Jurkat, Clone E6-1 (cell line): Measurements from ENCODE around the gene PSAT1.

Experiments used
- DNase-seq: peaks from one replicate; pipeline ENCODE4 v3.0.0-alpha.2; 2011; ENCODE audit warnings: low read depth, low spot score
- H3K4me3 ChIP-seq: 2 replicates; pipeline ENCODE4 v1.5.1; 2011; ENCODE audit warnings: mild to moderate bottlenecking, low read length, control low read depth, moderate library complexity

PSAT1 gene

GRCh38 chr9:78291240-78291925 lies 5.5 kb upstream of the PSAT1 start:
- no peak for DNase-seq
- no peak overlapping the region for H3K4me3 ChIP-seq

GRCh38 chr9:78292026-78292425 lies 4.9 kb upstream of the PSAT1 start:
- no peak for DNase-seq
- no peak overlapping the region for H3K4me3 ChIP-seq

- H3K4me3 ChIP-seq, result peak overlapping the region; percentile 15
- DNase-seq, result peak; percentile 37
Measured at GRCh38 chr9:78292716-78293497, 4.0 kb upstream of the PSAT1 start.

- DNase-seq, result no peak
- H3K4me3 ChIP-seq, result no peak overlapping the region
Measured at GRCh38 chr9:78294290-78295176, 2.4 kb upstream of the PSAT1 start.

- H3K4me3 ChIP-seq, result no peak overlapping the region
- DNase-seq, result no peak
Measured at GRCh38 chr9:78295177-78295575, 1.7 kb upstream of the PSAT1 start.

DNA sequence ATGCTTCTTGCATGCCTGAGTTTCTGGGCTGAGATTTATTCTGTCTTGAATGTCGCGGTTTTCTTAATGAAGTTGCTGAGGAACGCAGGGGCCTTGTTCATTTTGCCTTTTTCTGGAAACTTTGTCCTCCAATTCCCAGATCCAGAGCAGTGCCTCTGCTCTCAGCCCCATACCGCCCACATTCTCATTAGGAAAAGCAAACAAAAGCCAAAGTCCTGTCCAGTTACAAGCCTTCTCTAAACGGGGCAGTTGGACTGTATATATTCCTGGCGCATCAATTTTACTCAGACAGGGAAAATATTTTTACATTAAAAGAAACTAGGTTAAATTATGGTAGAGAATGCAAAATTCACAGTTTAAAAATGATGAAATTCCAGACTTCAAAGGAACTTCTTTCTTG lies 1.2 kb upstream of the PSAT1 start:
- no peak overlapping the region for H3K4me3 ChIP-seq

GRCh38 chr9:78296201-78296892 lies 578 bp upstream of the PSAT1 start:
- H3K4me3 ChIP-seq, result peak overlapping the region; percentile 94
- DNase-seq, result no peak

More for the DNA sequence above, 1.2 kb upstream of the PSAT1 start:
- DNase-seq, result no peak

DNA sequence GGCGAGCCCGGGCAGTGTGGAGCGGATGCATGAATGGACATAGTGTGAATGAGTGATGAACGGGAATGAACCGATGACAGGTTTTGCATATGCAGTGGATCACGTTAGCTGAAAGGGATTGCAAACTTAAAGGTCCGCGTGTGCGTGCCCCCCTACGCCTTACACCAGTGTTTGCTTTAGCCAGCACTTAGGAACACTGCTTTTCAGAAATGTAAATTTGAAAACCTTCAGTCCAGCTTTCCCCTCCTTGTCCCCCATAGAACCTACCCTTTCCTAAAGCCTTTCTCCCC lies 692 bp downstream of the PSAT1 start:
- peak overlapping the region; percentile 94 for H3K4me3 ChIP-seq
- DNase-seq, result no peak

DNA sequence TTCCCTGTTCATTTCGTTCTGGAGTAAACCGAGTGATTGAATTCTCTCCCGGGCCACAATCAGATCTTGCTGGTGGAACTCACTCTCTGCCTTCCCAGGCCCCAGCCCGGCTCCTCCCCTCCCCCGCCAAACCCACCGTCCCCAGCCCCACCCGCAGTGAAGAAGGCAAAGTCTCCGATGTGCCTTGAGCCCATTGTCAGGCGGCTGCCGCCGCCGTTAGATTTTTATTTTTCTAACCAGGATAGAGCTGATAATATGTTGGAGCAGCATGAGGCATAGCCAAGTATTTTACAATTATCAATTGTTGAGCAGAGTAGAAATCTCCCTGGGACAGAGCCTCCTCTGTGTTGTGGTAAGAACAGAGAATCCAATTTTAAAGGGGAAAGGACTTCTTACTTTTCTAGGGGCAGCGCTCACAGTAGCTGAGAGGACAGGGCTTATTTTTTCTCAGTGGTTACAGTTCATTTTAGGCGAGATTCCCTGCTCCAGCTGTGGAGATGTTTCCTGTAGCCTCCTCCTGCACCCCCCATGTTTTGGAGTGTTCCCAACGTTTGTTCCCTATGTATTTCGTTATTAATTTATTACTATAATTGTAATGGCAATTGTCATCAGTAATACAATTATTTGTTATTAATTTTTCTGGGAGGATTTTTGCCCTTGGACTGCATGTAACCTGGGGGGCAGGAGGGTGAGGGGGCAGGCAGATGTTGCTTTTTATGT lies 1.3 kb downstream of the PSAT1 start:
- H3K4me3 ChIP-seq, result peak overlapping the region; percentile 94
- no peak for DNase-seq

- no peak overlapping the region for H3K4me3 ChIP-seq
- no peak for DNase-seq
Measured at GRCh38 chr9:78300209-78300608, 3.3 kb downstream of the PSAT1 start.

- no peak for DNase-seq
- H3K4me3 ChIP-seq, result no peak overlapping the region
Measured at GRCh38 chr9:78301466-78301865, 4.5 kb downstream of the PSAT1 start.

DNA sequence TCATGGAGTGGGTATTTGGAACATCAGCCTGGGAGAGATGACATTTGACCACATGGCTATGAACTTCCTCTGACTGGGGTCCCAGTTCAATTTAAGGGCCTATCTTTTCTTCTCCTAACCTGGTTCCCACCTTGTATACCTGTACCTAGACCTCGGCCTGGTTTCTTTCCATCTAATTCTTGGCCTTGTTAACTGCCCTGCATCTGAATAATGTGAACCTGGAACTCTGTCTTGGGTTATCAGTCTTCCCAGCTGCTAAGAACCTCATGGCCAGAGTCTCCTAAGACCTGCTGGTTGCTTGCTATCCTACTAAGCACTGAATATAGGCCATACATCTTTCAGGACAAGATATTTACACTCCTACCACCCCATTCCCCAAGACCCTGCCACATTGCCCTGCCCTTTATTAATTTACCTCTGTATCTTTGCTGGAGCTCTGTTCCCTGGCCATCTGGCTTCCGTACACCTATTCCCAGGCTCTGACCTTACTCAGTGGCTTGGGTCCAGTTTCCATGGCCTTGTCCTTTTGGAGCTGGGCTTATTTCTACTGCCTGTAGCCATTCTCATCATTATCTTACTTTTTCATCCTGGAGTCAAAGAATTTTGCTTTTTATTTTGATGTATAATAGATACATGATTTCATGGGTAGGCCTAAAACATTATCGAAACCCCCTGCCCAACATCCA lies 6.6 kb downstream of the PSAT1 start:
- no peak overlapping the region for H3K4me3 ChIP-seq
- DNase-seq, result no peak

DNA sequence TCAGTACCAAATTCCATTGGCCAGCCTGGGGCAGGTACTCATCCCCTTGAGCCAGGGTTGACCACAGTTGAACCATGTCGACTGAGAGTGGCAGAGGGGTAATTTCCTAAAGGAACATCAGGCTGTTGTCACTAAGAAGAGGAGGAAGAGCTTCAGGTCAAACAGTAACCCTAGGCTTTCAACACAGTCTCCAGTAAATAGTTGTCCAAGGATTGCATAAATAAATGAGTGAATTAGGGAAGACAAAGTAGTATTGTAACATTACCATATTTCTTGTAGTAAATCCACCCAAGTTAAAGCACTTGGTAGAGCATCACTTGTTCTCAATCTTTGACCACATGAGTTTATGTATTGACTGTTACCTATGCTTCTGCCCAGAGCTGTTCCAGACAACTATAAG lies 7.4 kb downstream of the PSAT1 start:
- no peak for DNase-seq
- no peak overlapping the region for H3K4me3 ChIP-seq

DNA sequence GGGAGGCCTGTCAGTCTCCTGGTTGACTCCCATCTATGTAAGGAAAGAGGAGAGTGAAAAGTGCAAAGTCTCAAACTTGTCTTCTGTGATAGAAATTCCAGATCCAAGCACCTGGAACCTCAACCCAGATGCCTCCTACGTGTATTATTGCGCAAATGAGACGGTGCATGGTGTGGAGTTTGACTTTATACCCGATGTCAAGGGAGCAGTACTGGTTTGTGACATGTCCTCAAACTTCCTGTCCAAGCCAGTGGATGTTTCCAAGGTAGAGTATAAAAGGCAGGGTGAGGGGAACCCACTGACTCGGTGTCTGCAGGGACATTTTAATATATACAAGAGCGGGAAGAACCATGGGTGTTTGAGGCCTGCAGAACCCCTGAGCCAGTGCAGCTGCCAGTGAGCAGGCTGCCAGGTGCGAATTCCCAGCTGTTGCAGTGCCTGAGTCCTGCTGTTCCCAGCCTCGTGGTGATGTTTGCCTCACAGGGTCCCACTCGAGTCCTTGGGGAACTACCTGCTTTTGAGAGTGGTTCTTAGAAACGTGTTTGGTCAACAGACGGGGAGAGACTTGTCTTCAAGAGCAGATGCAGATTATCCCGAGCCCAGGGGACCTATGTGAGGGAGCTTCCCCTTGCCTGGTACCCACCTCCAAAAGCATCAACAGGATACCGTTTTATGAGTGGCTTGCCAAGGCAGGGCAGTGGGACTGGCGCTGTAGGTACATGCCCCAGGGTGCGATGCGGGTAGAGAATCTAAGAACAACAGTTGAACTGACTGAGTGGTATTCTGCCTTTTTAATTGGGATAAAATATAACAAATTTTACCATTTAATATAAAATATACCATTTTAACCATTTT lies 9.5 kb downstream of the PSAT1 start:
- DNase-seq, result no peak
- no peak overlapping the region for H3K4me3 ChIP-seq

DNA sequence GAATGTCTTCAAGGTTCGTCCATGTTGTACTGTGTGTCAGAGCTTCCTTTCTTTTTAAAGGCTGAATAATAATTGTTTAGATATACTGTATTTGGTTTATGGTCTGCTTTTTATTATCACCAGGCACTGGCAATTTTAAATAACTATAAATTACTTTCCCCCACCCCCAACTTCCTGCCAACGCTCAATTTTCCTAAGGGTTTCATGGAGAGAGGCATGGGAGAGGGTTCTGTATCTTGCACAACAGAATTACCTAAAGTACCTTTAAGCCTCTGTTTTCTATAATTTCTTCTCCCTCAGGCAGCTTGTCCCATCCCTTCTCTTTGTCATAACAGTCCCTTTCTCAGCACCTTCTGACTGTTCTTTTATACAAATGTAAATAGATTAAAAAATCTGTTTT lies 10.4 kb downstream of the PSAT1 start:
- DNase-seq, result no peak
- H3K4me3 ChIP-seq, result no peak overlapping the region

DNA sequence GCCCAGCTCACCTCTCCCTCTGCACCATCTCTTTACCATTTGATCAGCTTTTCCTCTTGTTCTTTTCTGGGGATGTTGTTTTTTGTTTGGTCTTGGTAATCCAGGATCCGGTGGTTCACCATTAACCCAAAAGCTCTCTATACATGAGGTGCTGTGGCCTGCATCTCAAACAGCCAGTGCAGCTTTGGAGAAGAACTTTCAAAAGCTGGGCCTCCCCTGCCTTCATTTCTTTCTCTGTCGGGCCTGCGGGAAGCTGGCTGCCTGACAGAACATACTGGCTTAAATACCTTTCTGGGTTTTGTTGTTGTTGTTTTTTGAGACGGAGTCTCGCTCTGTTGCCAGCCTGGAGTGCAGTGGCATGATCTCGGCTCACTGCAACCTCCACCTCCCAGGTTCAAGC lies 12.1 kb downstream of the PSAT1 start:
- H3K4me3 ChIP-seq, result no peak overlapping the region
- no peak for DNase-seq

DNA sequence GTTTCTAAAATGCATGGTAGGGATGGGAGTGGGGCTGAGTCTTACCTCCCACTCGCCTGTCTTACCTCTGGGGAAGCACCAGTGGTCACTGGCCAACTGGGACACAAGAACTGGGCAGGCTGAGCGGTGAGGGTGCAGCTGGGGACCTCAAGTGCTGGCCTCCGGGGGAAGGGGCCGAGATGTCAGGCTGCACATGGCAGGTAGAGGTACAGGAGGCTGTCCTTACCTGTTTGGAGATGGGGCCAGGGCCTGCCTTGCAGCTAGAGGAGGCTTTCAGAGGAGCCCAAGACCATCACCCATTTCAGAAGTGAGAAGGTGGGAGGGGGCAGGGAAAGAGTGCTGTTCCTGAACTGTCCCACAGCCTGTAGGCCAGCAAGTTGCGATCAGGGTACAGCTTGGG lies 14.2 kb downstream of the PSAT1 start:
- no peak for DNase-seq
- no peak overlapping the region for H3K4me3 ChIP-seq
